ENCODE data around the gene PRDM7. TPM values are rescaled to one million over a fixed set of nuclear protein-coding genes. Genes with fewer than 3 reads are reported as not detected.

The PRDM7 gene
- total RNA-seq, 4 donors from 2014 or later, result not detected

GRCh38 chr16:90032674-90033331 lies 44.3 kb downstream of the PRDM7 start:
- ATAC-seq, result no peak
- TF ChIP-seq CTCF (IDR thresholded peaks at IDR 0.05), result no peak
- TF ChIP-seq EP300 (IDR thresholded peaks at IDR 0.05), result no peak
- no peak for TF ChIP-seq POLR2A (IDR thresholded peaks at IDR 0.05)
- no peak for TF ChIP-seq POLR2AphosphoS5 (IDR thresholded peaks at IDR 0.05)
- WGBS, 2 donors (ENCODE audit: low coverage in 1 of 2), result 70 to 74% methylated on average over 5 to 8 of the region's 8 CpGs
- Histone ChIP-seq H3K9me3 (no peaks in the 10 kb centered on the region), H3K36me3 (peaks cover 0 to 69% of the 10 kb centered on the region in 2 donors), H3K4me1 (no peaks in the 10 kb centered on the region), H3K27me3 (no peaks in the 10 kb centered on the region), H3K4me3 (no peak overlapping the region), H3K27ac (peak overlapping the region in 1 of 4 donors; percentile 27)

- 72 to 83% methylated on average over 9 of the region's 9 CpGs for WGBS, 2 donors (ENCODE audit: low coverage in 1 of 2)
- peak; percentile 19 for ATAC-seq
- no peaks in the 10 kb centered on the region for H3K9me3 ChIP-seq
- peaks cover 0 to 65% of the 10 kb centered on the region in 2 donors for H3K36me3 ChIP-seq
- no peaks in the 10 kb centered on the region for H3K4me1 ChIP-seq
- no peak overlapping the region for H3K4me3 ChIP-seq
- no peak for TF ChIP-seq POLR2A (IDR thresholded peaks at IDR 0.05)
- TF ChIP-seq CTCF (IDR thresholded peaks at IDR 0.05), result peak in 2 of 4 experiments; percentile 12 to 13
- TF ChIP-seq EP300 (IDR thresholded peaks at IDR 0.05), result no peak
- TF ChIP-seq POLR2AphosphoS5 (IDR thresholded peaks at IDR 0.05), result no peak
- H3K27ac ChIP-seq, result peak overlapping the region in 1 of 4 donors; percentile 27
- no peaks in the 10 kb centered on the region for H3K27me3 ChIP-seq
Measured at GRCh38 chr16:90031931-90032673, 45.0 kb downstream of the PRDM7 start.

- no peak overlapping the region for H3K27ac ChIP-seq
- TF ChIP-seq EP300 (IDR thresholded peaks at IDR 0.05) (no peak), POLR2AphosphoS5 (IDR thresholded peaks at IDR 0.05) (no peak), POLR2A (IDR thresholded peaks at IDR 0.05) (no peak), CTCF (IDR thresholded peaks at IDR 0.05) (no peak)
- no peaks in the 10 kb centered on the region for H3K4me1 ChIP-seq
- peaks cover 0 to 58% of the 10 kb centered on the region in 2 donors for H3K36me3 ChIP-seq
- 92 to 100% methylated on average over 1 to 9 of the region's 19 CpGs for WGBS, 2 donors (ENCODE audit: low coverage in 1 of 2)
- H3K4me3 ChIP-seq, result no peak overlapping the region
- peak; percentile 34 for ATAC-seq
- no peaks in the 10 kb centered on the region for H3K27me3 ChIP-seq
- no peaks in the 10 kb centered on the region for H3K9me3 ChIP-seq
Measured at GRCh38 chr16:90031186-90031930, 45.8 kb downstream of the PRDM7 start.

GRCh38 chr16:90028985-90029384 lies 48.1 kb downstream of the PRDM7 start:
- peaks cover 0 to 2% (median 0%) of the 10 kb centered on the region in 3 donors for H3K4me1 ChIP-seq
- WGBS, 2 donors (ENCODE audit: low coverage in 1 of 2), result 86 to 100% methylated on average over 4 to 11 of the region's 12 CpGs
- no peaks in the 10 kb centered on the region for H3K9me3 ChIP-seq
- no peak for ATAC-seq
- peaks cover 0 to 41% of the 10 kb centered on the region in 2 donors for H3K36me3 ChIP-seq
- no peaks in the 10 kb centered on the region for H3K27me3 ChIP-seq
- H3K27ac ChIP-seq, result no peak overlapping the region
- no peak for TF ChIP-seq POLR2A (IDR thresholded peaks at IDR 0.05)
- TF ChIP-seq POLR2AphosphoS5 (IDR thresholded peaks at IDR 0.05), result no peak
- no peak for TF ChIP-seq EP300 (IDR thresholded peaks at IDR 0.05)
- no peak for TF ChIP-seq CTCF (IDR thresholded peaks at IDR 0.05)
- H3K4me3 ChIP-seq, result no peak overlapping the region

Data from gastroesophageal sphincter (tissue), 4 donors.